CD14-positive monocyte (primary cell): ENCODE data around the gene RIPK1. TPM values are rescaled to one million over a fixed set of nuclear protein-coding genes. Genes with fewer than 3 reads are reported as not detected.
A peak's percentile ranks its signal among the peaks of the same experiment; 100 is the strongest.

Experiments
- DNase-seq, 3 donors: peaks; one replicate each; pipeline ENCODE4 v3.0.0-alpha.2; 2011 to 2022
- H2AFZ ChIP-seq: 2 replicates; pipeline ENCODE4 v1.6.0; 2012; ENCODE audit warnings: mild to moderate bottlenecking, low read depth, low read length, inconsistent platforms; ENCODE audit not compliant: insufficient read depth, poor library complexity, severe bottlenecking
- H3K27ac ChIP-seq, 2 donors: 1 replicate in 1 of 2; 2 replicates in 1 of 2; pipeline ENCODE4 v1.5.1; 2012 to 2013; ENCODE audit warnings: low read length in 2 of 2, control low read depth in 1 of 2, inconsistent platforms in 1 of 2, low read depth in 1 of 2, mild to moderate bottlenecking in 1 of 2
- H3K27me3 ChIP-seq, 2 donors: one replicate each; pipeline versions ENCODE4 v1.6.0 to v1.6.1; 2011 to 2013; ENCODE audit warnings: low read length in 2 of 2; ENCODE audit not compliant: control insufficient read depth in 2 of 2, insufficient read depth in 2 of 2
- H3K36me3 ChIP-seq, 2 donors: replicated peaks in 1 of 2; 1 replicate in 1 of 2; 2 replicates in 1 of 2; pipeline versions ENCODE4 v1.5.1 to v1.6.1; 2012 to 2013; ENCODE audit warnings: low read length in 2 of 2, control low read depth in 1 of 2, inconsistent platforms in 1 of 2, mild to moderate bottlenecking in 1 of 2; ENCODE audit not compliant: insufficient read depth in 2 of 2, control insufficient read depth in 1 of 2
- H3K4me1 ChIP-seq, 2 donors: 1 replicate in 1 of 2; 2 replicates in 1 of 2; pipeline versions ENCODE4 v1.5.1 to v1.6.1; 2012 to 2013; ENCODE audit warnings: low read length in 2 of 2, control low read depth in 1 of 2, inconsistent platforms in 1 of 2, mild to moderate bottlenecking in 1 of 2, moderate library complexity in 1 of 2; ENCODE audit not compliant: insufficient read depth in 2 of 2, control insufficient read depth in 1 of 2
- H3K4me2 ChIP-seq: replicated peaks from 2 replicates; pipeline ENCODE3; 2012; ENCODE audit warnings: low read length, moderate library complexity, mild to moderate bottlenecking; ENCODE audit not compliant: poor library complexity, severe bottlenecking; ENCODE audit errors: extremely low read depth
- H3K4me3 ChIP-seq, 3 experiments: fragments of 200-600 bp in 1 of 3; sonication (generic) in 1 of 3; replicated peaks in 1 of 3; 1 replicate in 2 of 3; 2 replicates in 1 of 3; pipeline ENCODE4 v1.5.1; 2011 to 2013; ENCODE audit warnings: low read length in 3 of 3, mild to moderate bottlenecking in 3 of 3, control low read depth in 2 of 3, low read depth in 2 of 3, inconsistent platforms in 1 of 3, moderate library complexity in 1 of 3
- H3K79me2 ChIP-seq: 2 replicates; pipeline ENCODE4 v1.6.0; 2012; ENCODE audit warnings: mild to moderate bottlenecking, control low read depth, inconsistent platforms, low read length, moderate library complexity; ENCODE audit not compliant: insufficient read depth
- H3K9ac ChIP-seq: 2 replicates; pipeline ENCODE4 v1.6.0; 2017; ENCODE audit warnings: low read length, mild to moderate bottlenecking; ENCODE audit not compliant: insufficient read depth, poor library complexity, severe bottlenecking
- H3K9me3 ChIP-seq, 2 donors: replicated peaks in 1 of 2; 1 replicate in 1 of 2; 2 replicates in 1 of 2; pipeline versions ENCODE4 v1.5.1 to v1.6.1; 2012 to 2013; ENCODE audit warnings: low read length in 2 of 2, control low read depth in 1 of 2; ENCODE audit not compliant: control insufficient read depth in 1 of 2, insufficient read depth in 1 of 2
- H4K20me1 ChIP-seq: 2 replicates; pipeline ENCODE4 v1.6.0; 2012; ENCODE audit warnings: mild to moderate bottlenecking, low read length, control low read depth, moderate library complexity; ENCODE audit not compliant: insufficient read depth
- H3K27ac Mint-ChIP-seq, 7 donors: one replicate each; pipeline ENCODE4 v1.8.0; 2020; ENCODE audit warnings: mild to moderate bottlenecking in 7 of 7, mixed read lengths in 7 of 7, moderate library complexity in 6 of 7, inconsistent platforms in 2 of 7
- H3K27me3 Mint-ChIP-seq, 3 donors: one replicate each; pipeline ENCODE4 v1.8.0; 2021 to 2022; ENCODE audit warnings: low read depth in 3 of 3, mild to moderate bottlenecking in 3 of 3, mixed read lengths in 3 of 3, moderate library complexity in 3 of 3, inconsistent platforms in 1 of 3
- H3K36me3 Mint-ChIP-seq, 2 donors: one replicate each; pipeline ENCODE4 v1.8.0; 2020; ENCODE audit warnings: mixed read lengths in 2 of 2, inconsistent platforms in 1 of 2, mild to moderate bottlenecking in 1 of 2
- H3K4me1 Mint-ChIP-seq: one replicate; pipeline ENCODE4 v1.8.0; 2020; ENCODE audit warnings: mild to moderate bottlenecking, mixed read lengths
- H3K4me3 Mint-ChIP-seq, 2 donors: one replicate each; pipeline ENCODE4 v1.8.0; 2020; ENCODE audit warnings: mild to moderate bottlenecking in 2 of 2, mixed read lengths in 2 of 2, moderate library complexity in 1 of 2
- H3K9me3 Mint-ChIP-seq, 7 donors: one replicate each; pipeline ENCODE4 v1.8.0; 2020 to 2022; ENCODE audit warnings: mixed read lengths in 7 of 7, mild to moderate bottlenecking in 6 of 7, moderate library complexity in 6 of 7, inconsistent platforms in 2 of 7
- CTCF ChIP-seq: fragments of 200-600 bp; IDR thresholded peaks from one replicate; pipeline ENCODE4 v1.8.0; 2022; ENCODE audit warnings: antibody characterized with exemption, mild to moderate bottlenecking
- WGBS: methylation state at CpG from one replicate; pipeline ENCODE4 v1.1.5; 2013; ENCODE audit warnings: missing lambda C conversion rate; ENCODE audit not compliant: insufficient coverage; 5-methylcytosine and 5-hydroxymethylcytosine counted together
- intact Hi-C, 2 donors: fragments of 100-400 bp; cut with micrococcal nuclease; formaldehyde crosslinking; loops; one replicate each; pipeline versions ENCODE4 v1.15.0 to v1.15.1; 2023
- polyA plus RNA-seq, 3 donors: library from polyadenylated mRNA; depleted of rRNA in 1 of 3; unstranded in 2 of 3; stranded (reverse) in 1 of 3; fragments of 300-500 nt in 2 of 3; fragments of >200 nt in 1 of 3; fragmentation: Illumina TruSeq in 2 of 3; gene quantifications; 1 replicate in 2 of 3; 2 replicates in 1 of 3; pipeline ENCODE4 v1.2.3, GENCODE V29; 2012 to 2021

The RIPK1 gene
- polyA plus RNA-seq, 3 donors = 6.0 to 9.6 (median 9.6) TPM

GRCh38 chr6:3033652-3034051 is 34.6 kb upstream of the RIPK1 start:
- TF ChIP-seq CTCF = no peak
- intact Hi-C loops = no loop called here
- Histone ChIP-seq H3K27ac (no peak overlapping the region), H3K9me3 (no peaks in the 10 kb centered on the region), H3K4me3 (no peak overlapping the region), H3K36me3 (no peaks in the 10 kb centered on the region), H3K27me3 (no peaks in the 10 kb centered on the region), H2AFZ (no peak overlapping the region), H3K79me2 (no peaks in the 10 kb centered on the region), H4K20me1 (no peaks in the 10 kb centered on the region), H3K4me1 (peaks cover 15 to 17% of the 10 kb centered on the region in 2 donors), H3K9ac (no peak overlapping the region), H3K4me2 (no peak overlapping the region)
- peaks cover 24% of the 10 kb centered on the region for H3K4me1 Mint-ChIP-seq
- no peaks in the 10 kb centered on the region for H3K36me3 Mint-ChIP-seq
- peaks cover 1 to 11% (median 2%) of the 10 kb centered on the region in 3 donors for H3K27me3 Mint-ChIP-seq
- DNase-seq = no peak
- no peak overlapping the region for H3K27ac Mint-ChIP-seq
- WGBS = no CpG with 5 or more reads among the region's 5 CpGs
- H3K9me3 Mint-ChIP-seq = peaks cover 0 to 7% (median 0%) of the 10 kb centered on the region in 7 donors
- no peak overlapping the region for H3K4me3 Mint-ChIP-seq

GRCh38 chr6:3035397-3035796 is 32.9 kb upstream of the RIPK1 start:
- no peaks in the 10 kb centered on the region for H3K27me3 ChIP-seq
- intact Hi-C loops = no loop called here
- WGBS = 95% methylated on average over 3 of the region's 5 CpGs

More at GRCh38 chr6:3035397-3035796, 32.9 kb upstream of the RIPK1 start:
- Histone ChIP-seq H3K4me2 (no peak overlapping the region), H3K36me3 (no peaks in the 10 kb centered on the region), H3K9ac (no peak overlapping the region), H3K79me2 (no peaks in the 10 kb centered on the region), H4K20me1 (no peaks in the 10 kb centered on the region), H3K27ac (no peak overlapping the region), H3K9me3 (no peaks in the 10 kb centered on the region), H2AFZ (no peak overlapping the region), H3K4me1 (peaks cover 15 to 16% of the 10 kb centered on the region in 2 donors), H3K4me3 (no peak overlapping the region)
- Mint-ChIP-seq H3K27me3 (peaks cover 1 to 11% (median 2%) of the 10 kb centered on the region in 3 donors), H3K4me1 (peaks cover 24% of the 10 kb centered on the region), H3K4me3 (no peak overlapping the region), H3K9me3 (peaks cover 0 to 7% (median 0%) of the 10 kb centered on the region in 7 donors), H3K27ac (peak overlapping the region in 1 of 7 donors; percentile 5), H3K36me3 (no peaks in the 10 kb centered on the region)
- no peak for DNase-seq
- TF ChIP-seq CTCF = no peak
